LNCAP (cell line): Measurements from ENCODE around the gene PRKG1.

ENCODE experiments used
- CTCF ChIP-seq: fragments of 450-650 bp; IDR thresholded peaks from 2 replicates; pipeline ENCODE4 v1.5.1; 2017; ENCODE audit warnings: mild to moderate bottlenecking

Gene PRKG1

GRCh38 chr10:52143338-52143737 is 1069.1 kb downstream of the PRKG1 start:
- no peak for TF ChIP-seq CTCF

- TF ChIP-seq CTCF, result no peak
Observed at GRCh38 chr10:52145636-52146035, 1071.3 kb downstream of the PRKG1 start.

- no peak for TF ChIP-seq CTCF
Observed at GRCh38 chr10:52146766-52147165, 1072.5 kb downstream of the PRKG1 start.

- TF ChIP-seq CTCF, result no peak
Observed at GRCh38 chr10:52170776-52171175, 1096.5 kb downstream of the PRKG1 start.

GRCh38 chr10:52172581-52172980 is 1098.3 kb downstream of the PRKG1 start:
- no peak for TF ChIP-seq CTCF

GRCh38 chr10:52185256-52185655 is 1111.0 kb downstream of the PRKG1 start:
- no peak for TF ChIP-seq CTCF

GRCh38 chr10:52187521-52188258 is 1113.4 kb downstream of the PRKG1 start:
- TF ChIP-seq CTCF, result no peak

GRCh38 chr10:52191049-52191448 is 1116.8 kb downstream of the PRKG1 start:
- no peak for TF ChIP-seq CTCF
